ENCODE data around the gene COMTD1.

- no peak for TF ChIP-seq CTCF (IDR thresholded peaks at IDR 0.05; ENCODE audit: insufficient read depth, low read depth, low read length)
- TF ChIP-seq EZH2 (IDR thresholded peaks at IDR 0.05; ENCODE audit: insufficient read depth, low read length) = no peak
Measured at GRCh38 chr10:75250934-75251333, 15.2 kb upstream of the COMTD1 start.
